HEK293T (cell line): ENCODE results near the gene MAGIX.
"Not testable (repeated sequence)": the region's sequence is repeated elsewhere in the genome, so short reads cannot be mapped to it uniquely, and the experiment has no call there.

Source experiments
- CTCF ChIA-PET: fragments of 350-600 bp; formaldehyde crosslinking; extraction: SDS; loops from one replicate; lab custom pipeline; 2021; ENCODE audit warnings: antibody characterized with exemption, inconsistent platforms; lab: Yijun Ruan, JAX
- POLR2A ChIA-PET: fragments of 350-600 bp; formaldehyde crosslinking; extraction: SDS; loops from one replicate; lab custom pipeline; 2020; ENCODE audit warnings: antibody characterized with exemption, inconsistent platforms; lab: Yijun Ruan, JAX
- DNase-seq: peaks from one replicate; pipeline ENCODE4 v3.0.0; 2012; ENCODE audit warnings: mixed read lengths; ENCODE audit errors: extremely low spot score
- ARNT ChIP-seq: fragments of 450-650 bp; IDR thresholded peaks from 2 replicates; pipeline ENCODE4 v1.6.1; 2017; ENCODE audit warnings: mild to moderate bottlenecking
- BHLHE40 ChIP-seq: fragments of 450-650 bp; IDR thresholded peaks from 2 replicates; pipeline ENCODE4 v1.6.1; 2016; ENCODE audit warnings: mild to moderate bottlenecking, moderate library complexity, borderline replicate concordance
- CTBP1 ChIP-seq: fragments of 450-650 bp; IDR thresholded peaks from 2 replicates; pipeline ENCODE4 v1.6.1; 2016; ENCODE audit warnings: borderline replicate concordance
- ELF4 ChIP-seq: fragments of 450-650 bp; IDR thresholded peaks from 2 replicates; pipeline ENCODE4 v1.6.1; 2017; ENCODE audit warnings: antibody characterized with exemption
- FOXA1 ChIP-seq: fragments of 450-650 bp; IDR thresholded peaks from 2 replicates; pipeline ENCODE4 v1.6.1; 2016; ENCODE audit warnings: mild to moderate bottlenecking
- FOXK2 ChIP-seq: fragments of 450-650 bp; IDR thresholded peaks from 2 replicates; pipeline ENCODE4 v1.6.1; 2016; ENCODE audit warnings: mild to moderate bottlenecking
- FOXM1 ChIP-seq: fragments of 450-650 bp; IDR thresholded peaks from 2 replicates; pipeline ENCODE4 v1.6.1; 2017; ENCODE audit warnings: mild to moderate bottlenecking, borderline replicate concordance
- HDGF ChIP-seq: fragments of 450-650 bp; IDR thresholded peaks from 2 replicates; pipeline ENCODE4 v1.6.1; 2017; ENCODE audit warnings: antibody characterized with exemption, borderline replicate concordance
- L3MBTL2 ChIP-seq: fragments of 450-650 bp; conservative IDR thresholded peaks from 2 replicates; pipeline ENCODE4 v1.6.1; 2016; ENCODE audit warnings: mild to moderate bottlenecking
- LEF1 ChIP-seq: fragments of 450-650 bp; IDR thresholded peaks from 2 replicates; pipeline ENCODE4 v1.6.1; 2017; ENCODE audit warnings: mild to moderate bottlenecking, borderline replicate concordance
- NFRKB ChIP-seq: fragments of 450-650 bp; IDR thresholded peaks from 2 replicates; pipeline ENCODE4 v1.6.1; 2016; ENCODE audit warnings: mild to moderate bottlenecking, moderate library complexity
- SP1 ChIP-seq: fragments of 450-650 bp; IDR thresholded peaks from 2 replicates; pipeline ENCODE4 v1.6.1; 2017
- SUZ12 ChIP-seq: fragments of 450-650 bp; IDR thresholded peaks from 2 replicates; pipeline ENCODE4 v1.6.1; 2016; ENCODE audit warnings: mild to moderate bottlenecking
- TARDBP ChIP-seq: fragments of 450-650 bp; IDR thresholded peaks from 2 replicates; pipeline ENCODE4 v1.6.1; 2016
- ZNF384 ChIP-seq: fragments of 450-650 bp; IDR thresholded peaks from 2 replicates; pipeline ENCODE4 v1.6.1; 2016
- TF ChIP-seq, protein P1 (sequence below): fragments of 450-650 bp; IDR thresholded peaks from 2 replicates; pipeline ENCODE4 v1.6.1; 2016

The MAGIX gene

GRCh38 chrX:49165901-49166881 is 3.6 kb downstream of the MAGIX start:
- ChIA-PET POLR2A (interaction anchor here (0.6 to 2.8 kb wide), 6 partner anchors 7 to 34 kb away, joined by 3 to 18 read pairs (median 4); partner anchors contain the start of gene SYP), CTCF (interaction anchor here (0.9 to 1.2 kb wide), 2 partner anchors 11 to 27 kb away, joined by 3 read pairs; no protein-coding TSS in a partner anchor)
- TF ChIP-seq L3MBTL2 (peak; percentile 82), FOXM1 (no peak)
- TF ChIP-seq, protein P1, sequence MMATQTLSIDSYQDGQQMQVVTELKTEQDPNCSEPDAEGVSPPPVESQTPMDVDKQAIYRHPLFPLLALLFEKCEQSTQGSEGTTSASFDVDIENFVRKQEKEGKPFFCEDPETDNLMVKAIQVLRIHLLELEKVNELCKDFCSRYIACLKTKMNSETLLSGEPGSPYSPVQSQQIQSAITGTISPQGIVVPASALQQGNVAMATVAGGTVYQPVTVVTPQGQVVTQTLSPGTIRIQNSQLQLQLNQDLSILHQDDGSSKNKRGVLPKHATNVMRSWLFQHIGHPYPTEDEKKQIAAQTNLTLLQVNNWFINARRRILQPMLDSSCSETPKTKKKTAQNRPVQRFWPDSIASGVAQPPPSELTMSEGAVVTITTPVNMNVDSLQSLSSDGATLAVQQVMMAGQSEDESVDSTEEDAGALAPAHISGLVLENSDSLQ = no peak
- peak; percentile 39 for DNase-seq

DNA sequence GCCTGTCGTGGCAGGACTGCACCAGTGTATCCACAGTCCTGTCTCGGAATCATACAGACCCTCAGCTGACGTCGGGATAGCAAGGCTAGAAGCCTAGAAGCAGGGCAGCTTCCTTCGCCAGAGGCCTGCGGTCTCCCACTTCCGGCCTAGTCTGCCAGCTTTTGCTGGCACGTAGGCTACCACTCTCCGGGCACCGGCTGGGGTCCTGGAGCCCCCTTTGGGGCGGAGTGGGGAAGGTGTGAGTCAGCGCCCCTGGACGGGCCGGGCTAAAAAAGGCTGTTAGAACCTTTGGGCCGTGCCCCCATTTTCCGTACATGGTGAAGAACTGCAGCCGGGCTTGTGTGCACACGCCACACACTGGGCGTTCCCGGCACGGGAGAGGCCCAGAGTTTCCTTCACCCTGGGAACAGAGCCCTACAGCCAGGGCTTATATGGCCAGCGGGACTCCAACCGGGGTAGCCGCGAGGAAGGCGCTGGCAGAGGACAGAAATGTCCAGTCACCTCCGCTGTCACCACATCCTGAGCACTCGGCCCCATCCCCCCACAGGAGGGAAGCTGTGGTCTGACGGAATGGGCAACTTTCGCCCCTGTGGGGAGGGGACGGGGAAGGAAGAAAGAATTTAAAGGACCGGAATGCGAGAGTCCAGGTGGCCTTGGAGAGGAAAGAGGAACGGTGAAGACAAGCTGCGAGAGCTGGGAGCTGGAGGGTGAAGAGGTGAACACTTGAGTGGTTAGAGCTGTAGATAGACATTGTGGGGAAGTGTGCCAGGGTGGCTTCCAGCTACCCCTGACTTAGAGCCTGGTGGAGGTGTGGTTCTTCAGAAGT is 4.6 kb downstream of the MAGIX start:
- ChIA-PET POLR2A (interaction anchor here (0.9 to 2.8 kb wide), 4 partner anchors 8 to 33 kb away, joined by 3 to 18 read pairs (median 8); partner anchors contain the start of gene SYP), CTCF (interaction anchor here (0.9 to 1.2 kb wide), 3 partner anchors 11 to 26 kb away, joined by 3 to 7 read pairs (median 3); no protein-coding TSS in a partner anchor)
- no peak for DNase-seq
- no peak for TF ChIP-seq NFRKB
- 0 out of 2 replicates have a peak, but pooled peaks have one; percentile 4 for TF ChIP-seq L3MBTL2

GRCh38 chrX:49167740-49168108 is 5.2 kb downstream of the MAGIX start:
- ChIA-PET POLR2A (interaction anchor here (1.6 to 2.8 kb wide), 3 partner anchors 9 to 17 kb away, joined by 4 to 18 read pairs (median 11); no protein-coding TSS in a partner anchor), CTCF (interaction anchor here (0.9 kb wide), 1 partner anchor 25 kb away, joined by 7 read pairs; no protein-coding TSS in a partner anchor)
- TF ChIP-seq ELF4 (no peak), ZNF384 (no peak), SUZ12 (no peak), CTBP1 (no peak), FOXA1 (no peak), HDGF (no peak)
- TF ChIP-seq, protein P1 = no peak
- no peak for DNase-seq

DNA sequence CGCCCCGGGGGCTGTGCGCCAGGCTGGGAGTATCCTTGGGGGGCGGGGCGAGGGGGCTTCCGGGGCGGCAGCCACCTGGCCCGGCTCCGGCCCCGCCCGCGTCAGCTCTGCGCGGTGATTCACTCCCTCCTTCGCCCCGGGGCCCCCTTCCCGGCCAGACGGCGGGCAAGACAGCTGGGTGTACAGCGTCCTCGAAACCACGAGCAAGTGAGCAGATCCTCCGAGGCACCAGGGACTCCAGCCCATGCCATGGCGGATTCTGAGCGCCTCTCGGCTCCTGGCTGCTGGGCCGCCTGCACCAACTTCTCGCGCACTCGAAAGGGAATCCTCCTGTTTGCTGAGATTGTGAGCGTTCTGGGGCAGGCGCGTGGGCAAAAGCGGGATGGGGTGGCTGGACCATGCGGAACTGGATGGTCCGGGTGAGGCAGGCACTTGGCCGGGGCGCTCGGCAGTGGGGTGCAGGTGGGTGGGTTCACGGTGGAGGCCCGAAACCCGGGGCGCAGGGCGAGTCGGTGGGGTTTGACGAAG is 9.3 kb downstream of the MAGIX start, which contains the start of gene PLP2:
PLP2 (plus strand) TSS at position 147 of the 528 bp plus-strand sequence; CDS start at position 250, 103 bp downstream.
- TF ChIP-seq SP1 (no peak), FOXA1 (no peak), TARDBP (no peak), LEF1 (no peak), ELF4 (no peak), BHLHE40 (no peak)
- CTCF ChIA-PET = interaction anchor here (0.8 kb wide), 1 partner anchor 21 kb away, joined by 3 read pairs; no protein-coding TSS in a partner anchor
- POLR2A ChIA-PET = interaction anchor here (1.3 to 1.9 kb wide), 2 partner anchors 16 to 19 kb away, joined by 4 to 10 read pairs; no protein-coding TSS in a partner anchor

GRCh38 chrX:49172280-49172780 is 9.8 kb downstream of the MAGIX start:
- DNase-seq = no peak
- no peak for TF ChIP-seq ARNT
- TF ChIP-seq ZNF384 = no peak
- TF ChIP-seq FOXM1 = no peak
- TF ChIP-seq TARDBP = no peak
- TF ChIP-seq LEF1 = no peak
- no peak for TF ChIP-seq SUZ12
- TF ChIP-seq HDGF = no peak
- TF ChIP-seq, protein P1 = no peak
- no peak for TF ChIP-seq FOXK2
- TF ChIP-seq NFRKB = no peak
- no peak for TF ChIP-seq SP1
- no peak for TF ChIP-seq CTBP1
- TF ChIP-seq ELF4 = no peak
- TF ChIP-seq BHLHE40 = no peak
- TF ChIP-seq FOXA1 = no peak
- no peak for TF ChIP-seq L3MBTL2
- ChIA-PET CTCF (interaction anchor here (0.8 kb wide), 1 partner anchor 21 kb away, joined by 3 read pairs; no protein-coding TSS in a partner anchor), POLR2A (interaction anchor here (0.7 to 1.9 kb wide), 5 partner anchors 9 to 49 kb away, joined by 3 to 10 read pairs (median 3); no protein-coding TSS in a partner anchor)

More for the DNA sequence above, 9.3 kb downstream of the MAGIX start, which contains the start of gene PLP2:
- no peak for DNase-seq

- POLR2A ChIA-PET, CTCF ChIA-PET, DNase-seq: not testable (repeated sequence)
Measured at GRCh38 chrX:49173544-49173943, 11.0 kb downstream of the MAGIX start.
